D341Med (cell line): Measurements from ENCODE around the gene OCSTAMP.

Source experiments
- DNase-seq: peaks from one replicate; pipeline ENCODE4 v3.0.0; 2012; ENCODE audit warnings: low spot score

Gene OCSTAMP

GRCh38 chr20:46550461-46550860 is at the start of gene OCSTAMP:
Gene OCSTAMP, minus strand, starts transcription at chr20:46550654. Its CDS starts 94 bp downstream, at chr20:46550560.
- no peak for DNase-seq

- DNase-seq: no peak
Observed at GRCh38 chr20:46599227-46599987, 49.0 kb upstream of the OCSTAMP start.

- DNase-seq: no peak
Observed at GRCh38 chr20:46595933-46596332, 45.5 kb upstream of the OCSTAMP start.

- DNase-seq: no peak
Observed at GRCh38 chr20:46594725-46595124, 44.3 kb upstream of the OCSTAMP start.

GRCh38 chr20:46592580-46593362 is 42.3 kb upstream of the OCSTAMP start:
- no peak for DNase-seq

GRCh38 chr20:46590443-46590842 is 40.0 kb upstream of the OCSTAMP start:
- no peak for DNase-seq

GRCh38 chr20:46588532-46589511 is 38.4 kb upstream of the OCSTAMP start:
- DNase-seq: no peak

GRCh38 chr20:46587986-46588385 is 37.5 kb upstream of the OCSTAMP start:
- no peak for DNase-seq

- no peak for DNase-seq
Observed at GRCh38 chr20:46586724-46587123, 36.3 kb upstream of the OCSTAMP start.

- DNase-seq: no peak
Observed at GRCh38 chr20:46584508-46584907, 34.1 kb upstream of the OCSTAMP start.

GRCh38 chr20:46583411-46584214 is 33.2 kb upstream of the OCSTAMP start:
- no peak for DNase-seq

- DNase-seq: no peak
Observed at GRCh38 chr20:46582648-46583047, 32.2 kb upstream of the OCSTAMP start.

GRCh38 chr20:46581391-46581790 is 30.9 kb upstream of the OCSTAMP start:
- no peak for DNase-seq

GRCh38 chr20:46580613-46581205 is 30.3 kb upstream of the OCSTAMP start:
- DNase-seq: no peak

GRCh38 chr20:46578745-46579144 is 28.3 kb upstream of the OCSTAMP start:
- DNase-seq: no peak

GRCh38 chr20:46576774-46577395 is 26.4 kb upstream of the OCSTAMP start:
- no peak for DNase-seq

GRCh38 chr20:46575937-46576461 is 25.5 kb upstream of the OCSTAMP start:
- no peak for DNase-seq

GRCh38 chr20:46575394-46575793 is 24.9 kb upstream of the OCSTAMP start:
- DNase-seq: no peak

GRCh38 chr20:46573788-46574584 is 23.5 kb upstream of the OCSTAMP start:
- peak; percentile 56 for DNase-seq
